Neural crest cell (in vitro differentiated cells): ENCODE results near the gene FBLN2. TPM values are rescaled to one million over a fixed set of nuclear protein-coding genes. Genes with fewer than 3 reads are reported as not detected.

Experiments
- DNase-seq: peaks from one replicate; pipeline ENCODE4 v3.0.0; 2021; ENCODE audit warnings: low read depth, mixed read lengths, low spot score
- H3K27ac Mint-ChIP-seq: one replicate; pipeline ENCODE4 v1.8.0; 2021; ENCODE audit warnings: mild to moderate bottlenecking, mixed read lengths; ENCODE audit not compliant: unreplicated experiment
- H3K27me3 Mint-ChIP-seq: 2 replicates; pipeline ENCODE4 v1.8.0; 2021; ENCODE audit warnings: low read depth, mild to moderate bottlenecking, mixed read lengths
- H3K36me3 Mint-ChIP-seq: 2 replicates; pipeline ENCODE4 v1.8.0; 2021; ENCODE audit warnings: low read depth, mild to moderate bottlenecking, mixed read lengths
- H3K4me1 Mint-ChIP-seq: 2 replicates; pipeline ENCODE4 v1.8.0; 2021; ENCODE audit warnings: mixed read lengths
- H3K4me3 Mint-ChIP-seq: one replicate; pipeline ENCODE4 v1.8.0; 2021; ENCODE audit warnings: mild to moderate bottlenecking, mixed read lengths
- H3K9me3 Mint-ChIP-seq: 2 replicates; pipeline ENCODE4 v1.8.0; 2021; ENCODE audit warnings: mixed read lengths
- CTCF ChIP-seq: fragments of 200-600 bp; sonication (generic); conservative IDR thresholded peaks from 2 replicates; pipeline ENCODE4 v1.5.0; 2021; ENCODE audit warnings: antibody characterized with exemption, mild to moderate bottlenecking
- total RNA-seq: library from RNA; stranded (reverse); gene quantifications from 2 replicates; pipeline ENCODE4 v1.2.1, GENCODE V29; 2021

Gene FBLN2
- total RNA-seq, 1 donor from 2014 or later, result 6.3 TPM

GRCh38 chr3:13571831-13572750 is 23.2 kb downstream of the FBLN2 start:
- no peak for DNase-seq
- no peak for TF ChIP-seq CTCF
- Mint-ChIP-seq H3K27ac (no peak overlapping the region), H3K9me3 (no peaks in the 10 kb centered on the region), H3K27me3 (no peaks in the 10 kb centered on the region), H3K36me3 (no peaks in the 10 kb centered on the region), H3K4me3 (no peak overlapping the region), H3K4me1 (peaks cover 19% of the 10 kb centered on the region)

GRCh38 chr3:13572926-13573623 is 24.1 kb downstream of the FBLN2 start:
- DNase-seq, result no peak
- Mint-ChIP-seq H3K4me1 (peaks cover 19% of the 10 kb centered on the region), H3K9me3 (no peaks in the 10 kb centered on the region), H3K27ac (peak overlapping the region; percentile 83), H3K36me3 (no peaks in the 10 kb centered on the region), H3K27me3 (no peaks in the 10 kb centered on the region), H3K4me3 (no peak overlapping the region)
- TF ChIP-seq CTCF, result no peak

GRCh38 chr3:13574083-13574797 is 25.3 kb downstream of the FBLN2 start:
- TF ChIP-seq CTCF, result no peak
- Mint-ChIP-seq H3K4me1 (peaks cover 19% of the 10 kb centered on the region), H3K4me3 (no peak overlapping the region), H3K36me3 (no peaks in the 10 kb centered on the region), H3K27me3 (no peaks in the 10 kb centered on the region), H3K27ac (no peak overlapping the region), H3K9me3 (no peaks in the 10 kb centered on the region)
- no peak for DNase-seq

- no peak for DNase-seq
- no peaks in the 10 kb centered on the region for H3K27me3 Mint-ChIP-seq
- H3K27ac Mint-ChIP-seq, result no peak overlapping the region
- no peaks in the 10 kb centered on the region for H3K36me3 Mint-ChIP-seq
- no peak overlapping the region for H3K4me3 Mint-ChIP-seq
- TF ChIP-seq CTCF, result no peak
- H3K9me3 Mint-ChIP-seq, result no peaks in the 10 kb centered on the region
- peaks cover 19% of the 10 kb centered on the region for H3K4me1 Mint-ChIP-seq
Observed at GRCh38 chr3:13574798-13575451, 26.0 kb downstream of the FBLN2 start.

- no peaks in the 10 kb centered on the region for H3K36me3 Mint-ChIP-seq
- H3K27me3 Mint-ChIP-seq, result no peaks in the 10 kb centered on the region
- H3K27ac Mint-ChIP-seq, result no peak overlapping the region
- TF ChIP-seq CTCF, result no peak
- peaks cover 19% of the 10 kb centered on the region for H3K4me1 Mint-ChIP-seq
- DNase-seq, result no peak
- no peaks in the 10 kb centered on the region for H3K9me3 Mint-ChIP-seq
- no peak overlapping the region for H3K4me3 Mint-ChIP-seq
Observed at GRCh38 chr3:13575459-13576061, 26.6 kb downstream of the FBLN2 start.
